ENCODE measurements around the gene PAK1. TPM values are rescaled to one million over a fixed set of nuclear protein-coding genes. Genes with fewer than 3 reads are reported as not detected.

Gene PAK1
- total and polyA plus RNA-seq, 2 donors (not counting 3 experiments of a cell fraction or from before 2014, with no cell fraction given), result 5.6 to 12.9 TPM

DNA sequence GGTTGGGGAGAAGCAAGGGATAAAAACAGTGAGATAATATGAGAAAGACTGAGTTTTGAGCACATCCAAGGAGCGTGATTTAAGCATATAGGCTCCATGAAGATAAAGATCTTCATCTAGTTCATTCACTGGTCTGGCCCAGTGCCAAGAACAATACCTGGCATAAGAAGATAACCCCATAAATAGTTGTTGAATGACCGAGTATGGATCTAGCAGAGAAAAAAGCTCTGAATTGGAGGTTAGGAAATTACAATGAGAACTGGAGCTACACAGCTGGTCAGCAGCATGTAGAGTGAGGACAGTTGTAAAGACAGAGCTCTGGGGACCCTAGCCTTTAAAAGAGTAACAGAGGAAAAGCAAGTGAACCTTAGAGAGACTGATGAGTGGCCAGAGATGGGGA is 33.0 kb upstream of the PAK1 start:
- H3K9ac ChIP-seq (replicated peaks; ENCODE audit: extremely low read depth, insufficient read depth, low read length), result no peak overlapping the region
- H3K4me2 ChIP-seq (ENCODE audit: insufficient read depth, low read length), result peak overlapping the region; percentile 49
- no peaks in the 10 kb centered on the region for H4K20me1 ChIP-seq (replicated peaks; ENCODE audit: control insufficient read depth, extremely low read depth, insufficient read depth, low read length)
- BruUV-seq (replicated peaks), result no TSS peak
- no peaks in the 10 kb centered on the region for H3K79me2 ChIP-seq (ENCODE audit: control insufficient read depth, insufficient read depth, low read length)
- peak; percentile 46 for FAIRE-seq
- dilution Hi-C loops (cut with MboI; ENCODE audit: extremely low pct_ligation_motif_present, low sequenced_read_pairs), result no loop called here
- intact Hi-C loops (cut with micrococcal nuclease), result no loop called here
- no peaks in the 10 kb centered on the region for H3K36me3 ChIP-seq (ENCODE audit: control insufficient read depth in 2 of 2, extremely low read depth in 1 of 2, insufficient read depth in 2 of 2, low read length in 2 of 2)
- H3K9me1 ChIP-seq (replicated peaks; ENCODE audit: control insufficient read depth, extremely low read depth, insufficient read depth, low read length), result no peaks in the 10 kb centered on the region
- H3K4me1 ChIP-seq (ENCODE audit: control insufficient read depth, extremely low read depth, insufficient read depth, low read length), result peaks cover 12% of the 10 kb centered on the region
- no peak overlapping the region for H3K27ac ChIP-seq (ENCODE audit: insufficient read depth, low read depth, low read length)
- no peak overlapping the region for H2AFZ ChIP-seq (ENCODE audit: low read depth, low read length)
- POLR2A ChIA-PET, result no interaction called here
- H3K9me3 ChIP-seq (replicated peaks; ENCODE audit: control insufficient read depth, insufficient read depth, low read length), result no peaks in the 10 kb centered on the region
- TF ChIP-seq, protein P1, sequence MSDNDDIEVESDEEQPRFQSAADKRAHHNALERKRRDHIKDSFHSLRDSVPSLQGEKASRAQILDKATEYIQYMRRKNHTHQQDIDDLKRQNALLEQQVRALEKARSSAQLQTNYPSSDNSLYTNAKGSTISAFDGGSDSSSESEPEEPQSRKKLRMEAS (IDR thresholded peaks at IDR 0.05; ENCODE audit: insufficient read depth, insufficient read length), result no peak
- TF ChIP-seq POLR2AphosphoS5 (IDR thresholded peaks at IDR 0.05; ENCODE audit: insufficient read depth, low read depth, low read length) (peak; percentile 80), FOS (IDR thresholded peaks at IDR 0.05; ENCODE audit: borderline replicate concordance, insufficient read depth, low read length) (no peak), EZH2 (IDR thresholded peaks at IDR 0.05; ENCODE audit: borderline replicate concordance, low read depth, low read length, severe bottlenecking) (no peak), JUN (IDR thresholded peaks at IDR 0.05; ENCODE audit: borderline replicate concordance, insufficient read depth, insufficient read length, low read depth) (peak; percentile 21), POLR2A (IDR thresholded peaks at IDR 0.05; ENCODE audit: low read depth, low read length) (peak; percentile 48), MYC (IDR thresholded peaks at IDR 0.05; ENCODE audit: low read depth, low read length) (no peak), GATA2 (IDR thresholded peaks at IDR 0.05; ENCODE audit: insufficient read depth, insufficient read length, low read depth, low read length) (peak; percentile 90)
- peaks cover 4 to 6% of the 10 kb centered on the region in 2 experiments for H3K27me3 ChIP-seq (ENCODE audit: control insufficient read depth in 2 of 2, insufficient read depth in 2 of 2, low read length in 2 of 2)
- H3K4me3 ChIP-seq (replicated peaks in 1 of 3; ENCODE audit: insufficient read depth in 1 of 3, low read depth in 1 of 3, low read length in 3 of 3), result no peak overlapping the region
- peak; percentile 81 for DNase-seq (ENCODE audit: low read depth, low spot score)
- CTCF ChIA-PET, result interaction anchor here (0.9 to 2.7 kb wide), 4 partner anchors 8 to 311 kb away, joined by 3 to 13 read pairs (median 7); no protein-coding TSS in a partner anchor

- no TSS peak for BruUV-seq (replicated peaks)
- Histone ChIP-seq H3K4me1 (ENCODE audit: control insufficient read depth, extremely low read depth, insufficient read depth, low read length) (peaks cover 12% of the 10 kb centered on the region), H3K79me2 (ENCODE audit: control insufficient read depth, insufficient read depth, low read length) (no peaks in the 10 kb centered on the region), H3K4me3 (replicated peaks in 1 of 3; ENCODE audit: insufficient read depth in 1 of 3, low read depth in 1 of 3, low read length in 3 of 3) (no peak overlapping the region), H3K27ac (ENCODE audit: insufficient read depth, low read depth, low read length) (no peak overlapping the region), H2AFZ (ENCODE audit: low read depth, low read length) (no peak overlapping the region), H3K9ac (replicated peaks; ENCODE audit: extremely low read depth, insufficient read depth, low read length) (no peak overlapping the region), H3K9me1 (replicated peaks; ENCODE audit: control insufficient read depth, extremely low read depth, insufficient read depth, low read length) (no peaks in the 10 kb centered on the region), H4K20me1 (replicated peaks; ENCODE audit: control insufficient read depth, extremely low read depth, insufficient read depth, low read length) (no peaks in the 10 kb centered on the region), H3K4me2 (ENCODE audit: insufficient read depth, low read length) (no peak overlapping the region), H3K36me3 (ENCODE audit: control insufficient read depth in 2 of 2, extremely low read depth in 1 of 2, insufficient read depth in 2 of 2, low read length in 2 of 2) (no peaks in the 10 kb centered on the region), H3K9me3 (replicated peaks; ENCODE audit: control insufficient read depth, insufficient read depth, low read length) (no peaks in the 10 kb centered on the region), H3K27me3 (ENCODE audit: control insufficient read depth in 2 of 2, insufficient read depth in 2 of 2, low read length in 2 of 2) (peaks cover 4 to 6% of the 10 kb centered on the region in 2 experiments)
- dilution Hi-C loops (cut with MboI; ENCODE audit: extremely low pct_ligation_motif_present, low sequenced_read_pairs) (no loop called here), intact Hi-C loops (cut with micrococcal nuclease) (no loop called here)
- CTCF ChIA-PET, result interaction anchor here (0.7 to 2.7 kb wide), 4 partner anchors 9 to 310 kb away, joined by 3 to 13 read pairs (median 7); no protein-coding TSS in a partner anchor
- TF ChIP-seq CTCF (IDR thresholded peaks at IDR 0.05; ENCODE audit: extremely low read depth in 1 of 2, insufficient read depth in 1 of 2, low read depth in 1 of 2, low read length in 2 of 2), result no peak
- no peak for TF ChIP-seq GATA2 (IDR thresholded peaks at IDR 0.05; ENCODE audit: insufficient read depth, insufficient read length, low read depth, low read length)
- TF ChIP-seq POLR2AphosphoS5 (IDR thresholded peaks at IDR 0.05; ENCODE audit: insufficient read depth, low read depth, low read length), result no peak
- no peak for TF ChIP-seq MYC (IDR thresholded peaks at IDR 0.05; ENCODE audit: low read depth, low read length)
- no peak for TF ChIP-seq JUN (IDR thresholded peaks at IDR 0.05; ENCODE audit: borderline replicate concordance, insufficient read depth, insufficient read length, low read depth)
- TF ChIP-seq, protein P1 (IDR thresholded peaks at IDR 0.05; ENCODE audit: insufficient read depth, insufficient read length), result no peak
- no peak for TF ChIP-seq EZH2 (IDR thresholded peaks at IDR 0.05; ENCODE audit: borderline replicate concordance, low read depth, low read length, severe bottlenecking)
- TF ChIP-seq FOS (IDR thresholded peaks at IDR 0.05; ENCODE audit: borderline replicate concordance, insufficient read depth, low read length), result no peak
- no peak for TF ChIP-seq POLR2A (IDR thresholded peaks at IDR 0.05; ENCODE audit: low read depth, low read length)
- FAIRE-seq (no peak), DNase-seq (ENCODE audit: low read depth, low spot score) (no peak)
- POLR2A ChIA-PET, result no interaction called here
Measured at GRCh38 chr11:77505956-77506355, 32.1 kb upstream of the PAK1 start.

All from endothelial cell of umbilical vein (primary cell).